Measurements from ENCODE around the gene PYGB.
A peak's percentile ranks its signal among the peaks of the same experiment; 100 is the strongest.

The PYGB gene

DNA sequence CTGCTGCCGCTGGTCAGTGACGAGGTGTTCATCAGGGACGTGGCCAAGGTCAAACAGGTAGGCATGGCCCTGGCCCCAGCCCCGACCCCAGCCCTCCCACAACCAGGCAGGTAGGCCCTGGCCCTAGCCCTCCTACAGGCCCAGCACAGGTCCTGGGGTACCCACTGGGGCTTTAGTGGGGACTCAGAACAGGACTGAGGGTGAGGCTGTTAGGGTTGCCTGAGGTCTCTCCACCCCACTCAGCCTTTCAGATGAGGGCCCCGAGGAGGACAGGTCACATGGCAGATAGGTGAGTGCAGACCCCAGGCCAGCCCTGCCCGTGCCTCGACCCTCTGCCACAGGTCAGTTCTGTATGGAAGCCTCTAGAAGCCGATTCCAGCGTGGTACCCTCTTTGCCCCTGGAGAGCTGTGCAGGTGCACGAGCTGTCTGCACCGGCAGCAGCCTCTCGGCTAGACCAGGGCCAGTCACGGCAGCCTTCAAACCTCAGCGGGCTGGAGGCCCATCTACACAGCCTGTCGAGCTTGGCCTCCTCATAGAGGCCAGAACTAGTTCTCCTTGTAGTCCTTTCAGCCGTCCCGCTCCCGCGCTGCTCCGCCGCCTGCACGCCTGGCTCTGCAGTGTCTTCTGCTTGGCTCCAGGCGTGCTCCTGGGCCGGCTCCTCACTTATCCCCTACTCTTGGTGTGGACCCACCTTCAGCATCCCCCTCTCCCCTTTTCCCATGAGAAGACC, 35.5 kb downstream of the PYGB start:
- DNase-seq, result no peak

DNA sequence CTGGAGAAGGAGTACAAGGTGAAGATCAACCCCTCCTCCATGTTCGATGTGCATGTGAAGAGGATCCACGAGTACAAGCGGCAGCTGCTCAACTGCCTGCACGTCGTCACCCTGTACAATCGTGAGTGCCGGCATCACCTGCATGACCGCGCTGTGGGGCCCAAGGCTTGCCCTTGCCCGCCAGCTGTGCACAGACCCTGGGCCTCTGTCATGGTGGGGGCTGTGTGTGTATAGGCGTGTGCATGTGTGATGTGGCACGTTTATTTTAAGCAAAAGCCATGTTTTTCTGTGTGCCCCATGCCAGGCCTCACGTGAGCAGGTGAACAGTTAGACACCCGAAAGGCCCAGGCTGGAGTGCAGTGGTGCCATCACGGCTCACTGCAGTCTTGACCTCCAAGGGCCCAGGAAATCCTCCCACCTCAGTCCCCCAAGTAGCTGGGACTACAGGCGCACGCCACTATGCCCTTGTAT, 36.3 kb downstream of the PYGB start:
- DNase-seq, result no peak

DNA sequence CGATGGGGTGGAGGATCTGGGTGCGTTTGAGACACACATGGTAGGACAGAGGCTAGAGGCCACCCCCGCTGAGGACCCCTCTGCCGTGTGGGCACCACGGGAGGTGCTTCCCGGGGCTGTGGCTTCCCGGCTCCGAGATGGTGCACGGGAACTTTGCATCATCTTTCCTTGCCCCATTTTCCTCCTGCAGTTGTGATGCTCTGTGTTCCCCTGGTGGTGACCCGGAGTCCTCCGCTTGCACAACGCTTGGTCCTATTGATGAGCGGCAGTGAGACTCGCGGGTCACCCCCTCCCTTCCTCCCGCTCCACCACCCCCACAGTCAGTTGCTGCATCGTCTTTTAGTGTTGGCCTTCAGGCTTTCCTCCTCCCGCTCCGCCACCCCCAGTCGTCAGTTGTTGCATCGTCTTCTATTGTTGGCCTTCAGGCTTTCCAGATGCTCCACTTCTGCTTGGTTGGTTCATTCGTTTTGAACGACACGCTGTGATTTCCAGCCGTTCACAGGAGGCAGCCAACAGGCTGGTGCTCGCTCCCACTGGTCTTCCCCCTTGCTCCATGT, 37.3 kb downstream of the PYGB start:
- DNase-seq, result no peak

GRCh38 chr20:25285856-25286798, 38.2 kb downstream of the PYGB start:
- DNase-seq, result no peak

- peak in 1 of 2 donors; percentile 0 for DNase-seq
Observed at GRCh38 chr20:25286917-25287316, 39.0 kb downstream of the PYGB start.

DNA sequence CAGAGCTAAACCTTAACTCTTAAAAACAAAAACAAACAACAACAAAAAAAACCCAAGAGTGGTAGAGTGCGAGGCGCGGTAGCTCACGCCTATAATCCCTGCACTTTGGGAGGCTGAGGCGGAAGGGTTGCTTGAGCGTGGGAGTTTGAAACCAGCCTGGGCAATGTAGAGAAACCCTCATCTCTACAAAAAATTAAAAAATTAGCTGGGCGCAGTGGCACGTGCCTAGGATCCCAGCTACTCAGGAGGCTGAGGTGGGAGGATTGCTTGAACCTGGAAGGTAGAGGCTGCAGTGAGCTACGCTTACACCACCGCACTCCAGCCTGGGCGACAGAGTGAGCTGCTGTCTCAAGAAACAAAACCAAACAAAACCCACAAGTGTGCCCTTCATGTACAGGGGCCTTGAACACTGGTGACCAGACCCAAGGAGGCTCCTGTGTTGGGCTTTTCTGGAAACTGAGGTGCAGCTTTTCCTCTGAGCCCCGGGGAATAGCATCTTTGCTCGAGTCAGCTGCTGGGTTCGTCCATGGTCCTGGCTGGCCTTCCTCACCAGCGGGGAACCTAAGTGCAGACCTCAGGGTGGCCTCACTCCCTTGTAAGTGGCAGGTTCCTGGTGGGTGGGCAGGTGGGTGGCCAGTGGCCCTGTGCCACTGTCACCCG, 39.9 kb downstream of the PYGB start:
- DNase-seq, result no peak

- DNase-seq, result no peak
Observed at GRCh38 chr20:25288291-25289181, 40.7 kb downstream of the PYGB start.

- no peak for DNase-seq
Observed at GRCh38 chr20:25289886-25290597, 42.2 kb downstream of the PYGB start.

- no peak for DNase-seq
Observed at GRCh38 chr20:25290646-25291431, 43.0 kb downstream of the PYGB start.

DNA sequence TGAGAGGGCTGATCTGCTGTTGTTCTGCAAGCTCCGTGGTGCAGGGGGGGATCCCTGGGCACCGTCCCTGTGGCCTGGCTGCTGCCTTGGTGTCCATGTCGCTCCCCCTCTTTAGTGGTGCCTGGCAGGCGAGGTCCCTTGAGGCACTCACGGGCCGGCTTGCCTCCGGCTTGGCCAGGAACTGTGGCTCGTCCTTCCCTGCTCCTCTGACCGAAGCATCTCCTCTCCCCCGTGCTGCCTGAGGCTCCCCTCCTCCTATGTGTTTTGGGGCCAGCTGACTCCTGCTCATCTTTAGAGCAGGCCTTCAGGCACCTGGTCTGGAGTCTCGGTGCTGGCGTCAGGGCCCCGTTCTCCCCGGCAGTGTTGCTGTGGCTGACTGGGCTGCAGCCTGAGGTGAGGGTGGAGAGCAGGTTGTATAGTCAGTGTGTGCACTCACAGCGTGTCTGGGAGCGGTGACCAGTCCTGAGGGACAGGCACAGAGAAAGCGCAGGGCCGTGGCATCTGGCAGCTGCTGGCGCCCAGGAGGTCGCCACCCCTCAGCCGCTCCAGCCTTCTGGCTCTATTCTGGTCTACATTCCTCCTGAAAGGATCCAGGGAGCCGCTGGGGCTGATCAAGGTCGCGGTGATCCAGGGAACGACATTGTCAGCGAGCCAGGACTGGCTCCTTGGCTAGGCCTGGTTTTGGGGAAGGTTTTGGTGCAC, 43.7 kb downstream of the PYGB start:
- no peak for DNase-seq

DNA sequence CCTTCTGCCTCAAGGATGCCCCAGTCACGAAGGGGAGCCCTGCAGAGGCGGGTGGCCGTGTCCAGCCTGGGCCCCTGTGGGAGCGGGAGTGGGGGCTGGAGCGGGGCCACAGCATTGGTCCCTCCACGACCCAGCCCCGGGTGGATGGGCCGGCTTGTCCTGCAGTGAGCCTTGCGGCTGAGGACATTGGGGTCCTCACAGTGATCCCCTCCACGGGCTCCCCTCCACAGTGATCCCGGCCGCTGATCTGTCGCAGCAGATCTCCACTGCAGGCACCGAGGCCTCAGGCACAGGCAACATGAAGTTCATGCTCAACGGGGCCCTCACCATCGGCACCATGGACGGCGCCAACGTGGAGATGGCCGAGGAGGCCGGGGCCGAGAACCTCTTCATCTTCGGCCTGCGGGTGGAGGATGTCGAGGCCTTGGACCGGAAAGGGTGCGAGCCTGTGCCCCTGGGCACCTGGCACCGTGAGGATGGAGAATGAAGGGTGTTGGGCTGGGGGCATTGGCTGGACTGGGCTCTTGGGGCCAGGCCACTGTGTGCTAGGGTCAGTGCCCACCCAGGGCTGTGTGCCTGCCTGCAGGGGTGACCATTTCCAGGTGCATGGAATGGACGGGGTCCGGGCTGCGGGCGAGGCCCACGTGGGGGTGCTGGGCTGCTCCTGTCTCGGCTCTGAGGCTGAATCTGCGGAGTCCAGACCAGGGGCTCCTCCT, 44.4 kb downstream of the PYGB start:
- no peak for DNase-seq

DNA sequence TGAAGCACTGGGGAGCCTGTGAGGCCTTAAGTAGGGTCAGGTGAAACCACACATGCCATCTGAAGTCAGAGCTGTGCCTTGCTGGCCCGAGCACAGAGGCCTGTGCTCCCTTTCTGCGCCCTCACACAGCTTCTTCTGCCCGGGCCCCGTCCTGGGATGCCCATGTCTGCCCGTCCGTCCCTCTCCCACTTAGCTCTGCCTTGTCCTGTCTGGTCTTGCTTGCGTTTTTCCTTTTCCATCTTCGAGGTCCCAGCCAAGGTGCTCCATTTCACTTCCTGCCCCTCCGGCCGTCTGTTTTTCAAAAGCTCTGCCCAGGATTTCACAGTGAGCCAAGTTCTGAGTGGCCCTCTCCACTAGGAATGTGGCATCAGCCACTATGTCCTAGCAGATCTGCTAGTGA, 45.6 kb downstream of the PYGB start:
- DNase-seq, result no peak

- DNase-seq, result no peak
Observed at GRCh38 chr20:25293910-25294458, 46.1 kb downstream of the PYGB start.

DNA sequence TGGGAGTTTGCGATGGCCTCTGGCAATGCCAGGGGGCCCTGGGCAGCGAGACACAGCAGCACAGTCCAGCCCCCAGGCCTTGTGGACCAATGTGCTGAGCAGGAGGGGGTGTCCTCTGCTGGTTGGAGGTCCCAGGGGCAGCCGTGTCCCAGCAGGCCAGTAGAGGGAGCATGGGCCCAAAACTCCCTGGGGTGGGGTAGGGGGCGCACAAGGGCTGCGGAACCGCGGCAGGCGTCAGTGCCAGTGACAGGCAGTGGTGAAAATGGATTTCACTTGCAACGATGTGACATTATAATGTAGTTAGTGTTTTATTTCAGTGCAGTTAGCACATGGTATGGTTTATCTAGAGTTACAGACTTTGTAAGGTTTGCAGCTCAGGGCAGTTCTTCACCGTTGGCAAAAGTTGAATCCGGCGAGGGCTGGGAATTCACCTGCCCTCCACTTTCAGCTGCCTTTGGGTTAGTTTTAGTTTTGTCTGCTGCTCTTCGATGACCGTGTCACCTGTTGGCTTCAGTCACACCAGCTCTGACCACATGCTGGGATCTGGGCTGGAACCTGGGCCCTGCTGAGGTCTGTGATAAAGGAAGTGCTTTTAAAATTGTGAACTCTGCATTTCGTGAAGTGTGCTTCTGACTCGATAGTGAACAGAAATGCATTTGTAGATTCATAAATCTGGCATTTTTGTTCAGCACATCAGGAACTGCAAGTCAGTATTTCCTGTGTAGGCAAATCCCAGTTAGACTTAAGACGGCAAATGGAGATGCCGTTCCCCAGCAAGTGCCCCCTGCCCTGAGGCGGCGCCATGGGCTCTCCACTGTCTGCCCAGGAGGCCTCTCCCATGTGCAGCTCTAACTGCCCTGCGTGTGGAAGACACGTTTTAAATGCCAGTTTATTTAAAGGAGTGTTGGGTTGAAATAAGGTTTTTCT, 46.8 kb downstream of the PYGB start:
- DNase-seq, result peak; percentile 49 to 63

DNA sequence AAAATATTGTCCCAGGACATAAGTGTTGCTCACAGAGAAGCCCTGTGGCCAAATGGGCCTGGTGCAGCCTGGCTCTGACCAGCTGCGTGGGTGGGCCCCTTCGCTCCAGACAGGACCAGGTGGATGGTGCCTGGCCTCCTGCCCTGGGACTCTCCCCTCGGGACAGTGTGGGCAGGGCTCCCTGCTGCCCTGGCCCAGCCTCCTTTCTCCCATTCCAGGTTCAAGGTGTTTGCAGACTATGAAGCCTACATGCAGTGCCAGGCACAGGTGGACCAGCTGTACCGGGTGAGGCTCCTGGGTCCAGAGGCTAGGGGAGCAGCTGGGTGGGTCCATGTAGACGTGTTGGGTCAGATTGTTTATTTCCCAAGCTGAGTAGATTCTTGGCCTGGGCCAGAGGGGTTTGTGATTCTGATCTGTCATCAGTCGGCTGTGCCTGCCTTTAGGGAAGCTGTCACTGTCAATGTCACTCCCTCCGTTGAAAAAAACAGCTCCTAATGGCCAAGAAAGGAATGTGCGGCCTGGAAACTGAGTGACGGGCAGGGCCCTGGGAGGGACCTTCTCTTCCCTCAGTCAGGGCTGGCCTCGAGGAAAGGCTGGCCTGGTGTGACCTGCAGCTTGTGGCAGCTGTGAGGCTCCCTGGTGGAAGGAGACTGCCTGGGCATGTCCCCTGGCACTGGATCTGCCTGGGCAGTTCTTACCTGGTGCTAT, 47.7 kb downstream of the PYGB start:
- DNase-seq, result no peak

DNA sequence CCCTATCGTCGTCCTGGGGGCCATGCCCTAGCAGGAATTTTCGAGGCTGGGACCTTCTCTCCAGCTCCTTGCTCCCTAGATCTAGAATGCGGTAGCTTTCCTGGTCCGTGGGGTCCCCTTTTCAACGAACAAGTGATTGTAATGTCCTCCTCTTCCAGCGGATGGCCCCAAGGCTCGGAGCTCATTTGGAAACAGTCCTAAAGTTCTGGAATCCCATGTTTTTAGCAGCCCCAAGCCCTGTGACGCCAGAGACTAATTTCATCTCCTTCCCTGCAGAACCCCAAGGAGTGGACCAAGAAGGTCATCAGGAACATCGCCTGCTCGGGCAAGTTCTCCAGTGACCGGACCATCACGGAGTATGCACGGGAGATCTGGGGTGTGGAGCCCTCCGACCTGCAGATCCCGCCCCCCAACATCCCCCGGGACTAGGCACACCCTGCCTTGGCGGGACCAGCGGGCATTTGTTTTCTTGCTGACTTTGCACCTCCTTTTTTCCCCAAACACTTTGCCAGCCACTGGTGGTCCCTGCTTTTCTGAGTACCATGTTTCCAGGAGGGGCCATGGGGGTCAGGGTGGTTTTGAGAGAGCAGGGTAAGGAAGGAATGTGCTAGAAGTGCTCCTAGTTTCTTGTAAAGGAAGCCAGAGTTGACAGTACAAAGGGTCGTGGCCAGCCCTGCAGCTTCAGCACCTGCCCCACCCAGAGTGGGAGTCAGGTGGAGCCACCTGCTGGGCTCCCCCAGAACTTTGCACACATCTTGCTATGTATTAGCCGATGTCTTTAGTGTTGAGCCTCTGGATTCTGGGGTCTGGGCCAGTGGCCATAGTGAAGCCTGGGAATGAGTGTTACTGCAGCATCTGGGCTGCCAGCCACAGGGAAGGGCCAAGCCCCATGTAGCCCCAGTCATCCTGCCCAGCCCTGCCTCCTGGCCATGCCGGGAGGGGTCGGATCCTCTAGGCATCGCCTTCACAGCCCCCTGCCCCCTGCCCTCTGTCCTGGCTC, 48.5 kb downstream of the PYGB start:
- DNase-seq, result peak in 1 of 2 donors; percentile 20

Measured in CD4-positive, alpha-beta T cell treated with Interferon alpha-2 for 1 hour (primary cell).